GM12891 (cell line): ENCODE data around the gene LMF2.

Source experiments
- DNase-seq: peaks from one replicate; pipeline ENCODE4 v3.0.0; 2011; ENCODE audit warnings: low spot score; ENCODE audit not compliant: insufficient read length
- FAIRE-seq: peaks from 2 replicates; lab custom pipeline; 2011; peaks lifted over from hg19 to GRCh38; lab: Jason Lieb, UNC
- PAX5 ChIP-seq: IDR thresholded peaks from 2 replicates; pipeline ENCODE4 v1.6.1; 2011; ENCODE audit warnings: low read length, moderate library complexity, mild to moderate bottlenecking; ENCODE audit not compliant: insufficient read depth, severe bottlenecking
- POLR2A ChIP-seq: IDR thresholded peaks from 2 replicates; pipeline ENCODE4 v1.6.1; 2011; ENCODE audit warnings: low read depth, low read length, control low read depth
- POLR2AphosphoS5 ChIP-seq: IDR thresholded peaks from 2 replicates; pipeline ENCODE4 v1.6.1; 2011; ENCODE audit warnings: low read depth, low read length, control low read depth
- POU2F2 ChIP-seq: IDR thresholded peaks from 2 replicates; pipeline ENCODE4 v1.6.1; 2011; ENCODE audit warnings: low read depth, mild to moderate bottlenecking, control low read depth, low read length, moderate library complexity
- SPI1 ChIP-seq: IDR thresholded peaks from 2 replicates; pipeline ENCODE4 v1.6.1; 2011; ENCODE audit warnings: low read depth, low read length, control low read depth
- TAF1 ChIP-seq: IDR thresholded peaks from 2 replicates; pipeline ENCODE4 v1.6.1; 2011; ENCODE audit warnings: low read depth, low read length, control low read depth

LMF2 gene

GRCh38 chr22:50456466-50457234 lies 50.9 kb downstream of the LMF2 start:
- TF ChIP-seq SPI1 (no peak), POLR2A (no peak), TAF1 (no peak), POLR2AphosphoS5 (no peak), POU2F2 (no peak), PAX5 (no peak)
- FAIRE-seq = no peak
- DNase-seq = peak; percentile 63

GRCh38 chr22:50456026-50456425 lies 51.5 kb downstream of the LMF2 start:
- DNase-seq (no peak), FAIRE-seq (no peak)
- TF ChIP-seq SPI1 (no peak), POLR2A (no peak)

- no peak for DNase-seq
- no peak for TF ChIP-seq SPI1
- no peak for TF ChIP-seq PAX5
- TF ChIP-seq POLR2A = no peak
- TF ChIP-seq POLR2AphosphoS5 = no peak
- no peak for TF ChIP-seq TAF1
- TF ChIP-seq POU2F2 = no peak
- FAIRE-seq = no peak
These were observed 52.3 kb downstream of the LMF2 start for GRCh38 chr22:50455201-50455600.

- FAIRE-seq (no peak), DNase-seq (no peak)
- no peak for TF ChIP-seq TAF1
- TF ChIP-seq SPI1 = no peak
- no peak for TF ChIP-seq POLR2A
- no peak for TF ChIP-seq PAX5
- TF ChIP-seq POU2F2 = no peak
- no peak for TF ChIP-seq POLR2AphosphoS5
These were observed 52.9 kb downstream of the LMF2 start for GRCh38 chr22:50454556-50455075.
